A204.1 (cell line): ENCODE results near the gene GRB2.
A peak's percentile ranks its signal among the peaks of the same experiment; 100 is the strongest.

ENCODE experiments used
- FAIRE-seq: peaks from 2 replicates; lab custom pipeline; 2012; peaks lifted over from hg19 to GRCh38; lab: Jason Lieb, UNC

Gene GRB2

GRCh38 chr17:75412455-75413317 is 7.2 kb upstream of the GRB2 start:
- FAIRE-seq = peak; percentile 68

- no peak for FAIRE-seq
Measured at GRCh38 chr17:75411328-75412067, 6.0 kb upstream of the GRB2 start.

GRCh38 chr17:75410141-75410540 is 4.7 kb upstream of the GRB2 start:
- FAIRE-seq = no peak

GRCh38 chr17:75407655-75408352 is 2.3 kb upstream of the GRB2 start:
- FAIRE-seq = no peak

GRCh38 chr17:75406222-75406615 is 741 bp upstream of the GRB2 start:
- FAIRE-seq = no peak

GRCh38 chr17:75404731-75405364 is 630 bp downstream of the GRB2 start:
- no peak for FAIRE-seq

GRCh38 chr17:75404223-75404730 is 1.2 kb downstream of the GRB2 start:
- FAIRE-seq = peak; percentile 30

- no peak for FAIRE-seq
Measured at GRCh38 chr17:75403131-75403530, 2.3 kb downstream of the GRB2 start.

- no peak for FAIRE-seq
Measured at GRCh38 chr17:75402026-75402425, 3.5 kb downstream of the GRB2 start.

GRCh38 chr17:75400326-75400939 is 5.0 kb downstream of the GRB2 start:
- no peak for FAIRE-seq

GRCh38 chr17:75398279-75398678 is 7.2 kb downstream of the GRB2 start:
- no peak for FAIRE-seq

- FAIRE-seq = no peak
Measured at GRCh38 chr17:75397217-75397616, 8.3 kb downstream of the GRB2 start.

- FAIRE-seq = no peak
Measured at GRCh38 chr17:75396796-75397195, 8.7 kb downstream of the GRB2 start.

GRCh38 chr17:75396025-75396424 is 9.5 kb downstream of the GRB2 start:
- no peak for FAIRE-seq

- FAIRE-seq = no peak
Measured at GRCh38 chr17:75394332-75394918, 11.1 kb downstream of the GRB2 start.

- no peak for FAIRE-seq
Measured at GRCh38 chr17:75393523-75394331, 11.8 kb downstream of the GRB2 start.

- no peak for FAIRE-seq
Measured at GRCh38 chr17:75392559-75392958, 12.9 kb downstream of the GRB2 start.

- FAIRE-seq = no peak
Measured at GRCh38 chr17:75390982-75391381, 14.5 kb downstream of the GRB2 start.

GRCh38 chr17:75388476-75389030 is 16.9 kb downstream of the GRB2 start:
- FAIRE-seq = no peak

- FAIRE-seq = no peak
Measured at GRCh38 chr17:75387771-75388170, 17.7 kb downstream of the GRB2 start.
